H54 (cell line): ENCODE data around the gene DHRS3.
"Not testable (repeated sequence)": the region's sequence is repeated elsewhere in the genome, so short reads cannot be mapped to it uniquely, and the experiment has no call there.

Experiments used
- DNase-seq: peaks from one replicate; pipeline ENCODE4 v3.0.0; 2011; ENCODE audit warnings: low spot score, mixed read lengths; ENCODE audit not compliant: insufficient read length
- FAIRE-seq: peaks from 3 replicates; lab custom pipeline; 2011; peaks lifted over from hg19 to GRCh38; lab: Jason Lieb, UNC
- POLR2A ChIP-seq: IDR thresholded peaks from 2 replicates; pipeline ENCODE4 v1.6.1; 2011; ENCODE audit warnings: low read depth, mild to moderate bottlenecking, low read length

The DHRS3 gene

GRCh38 chr1:12578860-12579422, 39.1 kb downstream of the DHRS3 start:
- FAIRE-seq = no peak

GRCh38 chr1:12577020-12577419, 41.0 kb downstream of the DHRS3 start:
- FAIRE-seq = no peak
- no peak for TF ChIP-seq POLR2A
- DNase-seq = no peak

More at GRCh38 chr1:12578860-12579422, 39.1 kb downstream of the DHRS3 start:
- TF ChIP-seq POLR2A = no peak
- DNase-seq = no peak

GRCh38 chr1:12574757-12575139, 43.3 kb downstream of the DHRS3 start:
- DNase-seq (no peak), FAIRE-seq (no peak)
- no peak for TF ChIP-seq POLR2A

GRCh38 chr1:12573015-12573825, 44.8 kb downstream of the DHRS3 start:
- DNase-seq = no peak
- no peak for TF ChIP-seq POLR2A
- FAIRE-seq = no peak

GRCh38 chr1:12572522-12572921, 45.5 kb downstream of the DHRS3 start:
- TF ChIP-seq POLR2A = no peak
- DNase-seq (no peak), FAIRE-seq (no peak)

GRCh38 chr1:12570291-12570690, 47.7 kb downstream of the DHRS3 start:
- FAIRE-seq = no peak
- TF ChIP-seq POLR2A = no peak
- no peak for DNase-seq

GRCh38 chr1:12568009-12568767, 49.8 kb downstream of the DHRS3 start:
- no peak for TF ChIP-seq POLR2A
- DNase-seq (no peak), FAIRE-seq (no peak)

- no peak for FAIRE-seq
Measured at GRCh38 chr1:12567288-12567819, 50.7 kb downstream of the DHRS3 start.

GRCh38 chr1:12566484-12567287, 51.3 kb downstream of the DHRS3 start:
- FAIRE-seq (no peak), DNase-seq (no peak)
- no peak for TF ChIP-seq POLR2A

More at GRCh38 chr1:12567288-12567819, 50.7 kb downstream of the DHRS3 start:
- no peak for TF ChIP-seq POLR2A
- no peak for DNase-seq

- TF ChIP-seq POLR2A = no peak
- DNase-seq = no peak
- FAIRE-seq = no peak
Measured at GRCh38 chr1:12565966-12566352, 52.1 kb downstream of the DHRS3 start.

GRCh38 chr1:12565094-12565965, 52.7 kb downstream of the DHRS3 start:
- TF ChIP-seq POLR2A = no peak
- DNase-seq (no peak), FAIRE-seq (no peak)

GRCh38 chr1:12564251-12564650, 53.8 kb downstream of the DHRS3 start:
- FAIRE-seq, DNase-seq: not testable (repeated sequence)
